Panc1 (cell line): ENCODE measurements around the gene ISG15. TPM values are rescaled to one million over a fixed set of nuclear protein-coding genes. Genes with fewer than 3 reads are reported as not detected.
"Not testable (repeated sequence)": the region's sequence is repeated elsewhere in the genome, so short reads cannot be mapped to it uniquely, and the experiment has no call there.

Experiments
- ATAC-seq: fragments of 200-7000 bp; cut with Tn5 transposase; 2 replicates; pipeline ENCODE4 v1.9.1; 2020; ENCODE audit warnings: mild to moderate bottlenecking, moderate library complexity
- BruUV-seq: library from RNA; stranded (reverse); fragments of 400-500 nt; replicated peaks from 2 replicates; lab custom pipeline; 2021; lab: Mats Ljungman, UMichigan
- CTCF ChIA-PET: fragments of 300-600 bp; sonication (Branson Sonifier 250); formaldehyde crosslinking; loops from one replicate; lab custom pipeline; 2022; ENCODE audit warnings: antibody characterized with exemption; lab: Charles Lee
- POLR2A ChIA-PET: fragments of 300-600 bp; sonication (Branson Sonifier 250); formaldehyde crosslinking; loops from one replicate; lab custom pipeline; 2022; ENCODE audit warnings: antibody characterized with exemption; lab: Charles Lee
- DNase-seq: peaks from one replicate; pipeline ENCODE4 v3.0.0-alpha.2; 2010; ENCODE audit warnings: low read depth, low spot score
- H3K27ac ChIP-seq: 2 replicates; pipeline ENCODE4 v1.5.1; 2011; ENCODE audit warnings: mild to moderate bottlenecking, low read length, inconsistent platforms
- H3K27me3 ChIP-seq: fragments of 200-500 bp; sonication (Bioruptor generic); 2 replicates; pipeline ENCODE4 v1.6.0; 2014; ENCODE audit warnings: low read length, inconsistent platforms; ENCODE audit not compliant: control insufficient read depth, insufficient read depth
- H3K36me3 ChIP-seq: fragments of 200-500 bp; sonication (Bioruptor generic); 2 replicates; pipeline ENCODE4 v1.5.1; 2014; ENCODE audit warnings: inconsistent platforms, mild to moderate bottlenecking, low read length, moderate library complexity; ENCODE audit not compliant: control insufficient read depth, insufficient read depth
- H3K4me1 ChIP-seq: 2 replicates; pipeline ENCODE4 v1.5.1; 2011; ENCODE audit warnings: inconsistent platforms, mild to moderate bottlenecking, low read length, moderate library complexity; ENCODE audit not compliant: control insufficient read depth, insufficient read depth
- H3K4me3 ChIP-seq, 2 experiments: 2 replicates each; pipeline ENCODE4 v1.5.1; 2011 to 2012; ENCODE audit warnings: low read depth in 2 of 2, low read length in 2 of 2, mild to moderate bottlenecking in 2 of 2, inconsistent platforms in 1 of 2, moderate library complexity in 1 of 2
- H3K9me3 ChIP-seq: fragments of 200-500 bp; sonication (Bioruptor generic); 2 replicates; pipeline ENCODE4 v1.5.1; 2014; ENCODE audit warnings: low read depth, mild to moderate bottlenecking, inconsistent platforms, low read length, moderate library complexity; ENCODE audit not compliant: control insufficient read depth, insufficient read depth
- CTCF ChIP-seq: fragments of 450-650 bp; IDR thresholded peaks from 2 replicates; pipeline ENCODE4 v1.5.1; 2017; ENCODE audit warnings: mild to moderate bottlenecking
- POLR2AphosphoS5 ChIP-seq: IDR thresholded peaks from 2 replicates; pipeline ENCODE4 v1.6.1; 2012; ENCODE audit warnings: mild to moderate bottlenecking, low read depth, low read length, moderate library complexity
- REST ChIP-seq, 2 experiments: IDR thresholded peaks; 2 replicates each; pipeline ENCODE4 v1.6.1; 2011 to 2012; ENCODE audit warnings: low read depth in 2 of 2, control low read depth in 1 of 2, low read length in 1 of 2, mild to moderate bottlenecking in 1 of 2, moderate library complexity in 1 of 2; ENCODE audit not compliant: insufficient read depth in 1 of 2
- SIN3A ChIP-seq: IDR thresholded peaks from 2 replicates; pipeline ENCODE4 v1.6.1; 2012; ENCODE audit warnings: low read depth, mild to moderate bottlenecking, low read length, moderate library complexity, borderline replicate concordance; ENCODE audit not compliant: insufficient read depth
- TCF7L2 ChIP-seq: IDR thresholded peaks from 2 replicates; pipeline ENCODE4 v1.6.1; 2011; ENCODE audit warnings: mild to moderate bottlenecking, low read depth, low read length, inconsistent platforms
- in situ Hi-C: cut with HindIII; loops from 2 replicates; pipeline ENCODE4 v1.10.0; 2016; ENCODE audit warnings: low sequenced_read_pairs, low pct_unique_long_range_greater_than_20kb
- intact Hi-C: fragments of 100-400 bp; cut with micrococcal nuclease; formaldehyde crosslinking; loops from one replicate; pipeline ENCODE4 v1.10.0; 2022; ENCODE audit not compliant: unreplicated experiment
- total RNA-seq: library from RNA; stranded (reverse); gene quantifications from one replicate; pipeline ENCODE4 v1.2.1, GENCODE V29; 2021; ENCODE audit not compliant: unreplicated experiment

The ISG15 gene
- total RNA-seq, 1 experiment from 2014 or later: 102 TPM

GRCh38 chr1:1012736-1013104, 577 bp upstream of the ISG15 start:
- Histone ChIP-seq H3K27ac (peak overlapping the region; percentile 87), H3K4me3 (peak overlapping the region; percentile 66 to 83), H3K4me1 (peaks cover 10% of the 10 kb centered on the region)
- H3K27me3 ChIP-seq, H3K36me3 ChIP-seq, POLR2A ChIA-PET, BruUV-seq, ATAC-seq, H3K9me3 ChIP-seq, DNase-seq, in situ Hi-C loops: not testable (repeated sequence)
- CTCF ChIA-PET: interaction anchor here (0.7 kb wide), 1 partner anchor 50 kb away, joined by 3 read pairs; no protein-coding TSS in a partner anchor
- intact Hi-C loops: loop anchor here (10.0 kb wide), 1 partner anchor 52 kb away; no protein-coding TSS in a partner anchor

GRCh38 chr1:1013922-1014648, 788 bp downstream of the ISG15 start:
- intact Hi-C loops (loop anchor here (10.0 kb wide), 1 partner anchor 51 kb away; no protein-coding TSS in a partner anchor), in situ Hi-C loops (no loop called here)
- ChIA-PET CTCF (interaction anchor here (1.0 to 1.8 kb wide), 6 partner anchors 11 to 278 kb away, joined by 3 to 11 read pairs (median 4); no protein-coding TSS in a partner anchor), POLR2A (interaction anchor here (0.6 to 1.2 kb wide), 2 partner anchors 13 to 78 kb away, joined by 3 to 8 read pairs; no protein-coding TSS in a partner anchor)
- peak overlapping the region; percentile 87 for H3K27ac ChIP-seq
- no peaks in the 10 kb centered on the region; the same call in 1 of the 2 replicates for H3K36me3 ChIP-seq
- BruUV-seq: TSS peak; percentile 100
- H3K27me3 ChIP-seq: no peaks in the 10 kb centered on the region
- H3K9me3 ChIP-seq: no peaks in the 10 kb centered on the region
- peak; percentile 69 for ATAC-seq
- peaks cover 10% of the 10 kb centered on the region for H3K4me1 ChIP-seq
- peak overlapping the region; percentile 66 to 83 for H3K4me3 ChIP-seq
- DNase-seq: no peak
- no peak for TF ChIP-seq CTCF
- no peak for TF ChIP-seq REST (IDR thresholded peaks at IDR 0.05; ENCODE audit: insufficient read depth in 1 of 2, low read depth in 2 of 2, low read length in 1 of 2)
- 0 out of 2 replicates have a peak, but pooled peaks have one; percentile 52 for TF ChIP-seq SIN3A
- no peak for TF ChIP-seq POLR2AphosphoS5
- TF ChIP-seq TCF7L2: no peak
